GM19099 (cell line): ENCODE results near the gene ARHGAP26.

Experiments used
- POLR2A ChIP-seq: IDR thresholded peaks from 3 replicates; pipeline ENCODE4 v1.6.1; 2011; ENCODE audit warnings: low read depth; ENCODE audit not compliant: insufficient read length; ENCODE audit errors: extremely low read depth

The ARHGAP26 gene

GRCh38 chr5:143156086-143156485, 385.9 kb downstream of the ARHGAP26 start:
- no peak for TF ChIP-seq POLR2A

- TF ChIP-seq POLR2A, result no peak
Measured at GRCh38 chr5:143156572-143156971, 386.4 kb downstream of the ARHGAP26 start.

- no peak for TF ChIP-seq POLR2A
Measured at GRCh38 chr5:143159031-143159430, 388.9 kb downstream of the ARHGAP26 start.

- TF ChIP-seq POLR2A, result no peak
Measured at GRCh38 chr5:143161885-143162540, 391.8 kb downstream of the ARHGAP26 start.

GRCh38 chr5:143162810-143163209, 392.6 kb downstream of the ARHGAP26 start:
- TF ChIP-seq POLR2A, result no peak

GRCh38 chr5:143164557-143164956, 394.4 kb downstream of the ARHGAP26 start:
- no peak for TF ChIP-seq POLR2A

- TF ChIP-seq POLR2A, result peak; percentile 24
Measured at GRCh38 chr5:143165049-143165880, 395.1 kb downstream of the ARHGAP26 start.

GRCh38 chr5:143166090-143166489, 395.9 kb downstream of the ARHGAP26 start:
- no peak for TF ChIP-seq POLR2A

- TF ChIP-seq POLR2A, result no peak
Measured at GRCh38 chr5:143166661-143167420, 396.7 kb downstream of the ARHGAP26 start.

- TF ChIP-seq POLR2A, result no peak
Measured at GRCh38 chr5:143168171-143168741, 398.1 kb downstream of the ARHGAP26 start.

- TF ChIP-seq POLR2A, result no peak
Measured at GRCh38 chr5:143168921-143169810, 399.0 kb downstream of the ARHGAP26 start.

GRCh38 chr5:143170104-143170503, 399.9 kb downstream of the ARHGAP26 start:
- TF ChIP-seq POLR2A, result no peak

- no peak for TF ChIP-seq POLR2A
Measured at GRCh38 chr5:143170977-143171376, 400.8 kb downstream of the ARHGAP26 start.

GRCh38 chr5:143172739-143173138, 402.6 kb downstream of the ARHGAP26 start:
- TF ChIP-seq POLR2A, result no peak
